ENCODE measurements around the gene KCNN4. TPM values are rescaled to one million over a fixed set of nuclear protein-coding genes. Genes with fewer than 3 reads are reported as not detected.

The KCNN4 gene
- total RNA-seq, 2 donors from 2014 or later, result not detected

DNA sequence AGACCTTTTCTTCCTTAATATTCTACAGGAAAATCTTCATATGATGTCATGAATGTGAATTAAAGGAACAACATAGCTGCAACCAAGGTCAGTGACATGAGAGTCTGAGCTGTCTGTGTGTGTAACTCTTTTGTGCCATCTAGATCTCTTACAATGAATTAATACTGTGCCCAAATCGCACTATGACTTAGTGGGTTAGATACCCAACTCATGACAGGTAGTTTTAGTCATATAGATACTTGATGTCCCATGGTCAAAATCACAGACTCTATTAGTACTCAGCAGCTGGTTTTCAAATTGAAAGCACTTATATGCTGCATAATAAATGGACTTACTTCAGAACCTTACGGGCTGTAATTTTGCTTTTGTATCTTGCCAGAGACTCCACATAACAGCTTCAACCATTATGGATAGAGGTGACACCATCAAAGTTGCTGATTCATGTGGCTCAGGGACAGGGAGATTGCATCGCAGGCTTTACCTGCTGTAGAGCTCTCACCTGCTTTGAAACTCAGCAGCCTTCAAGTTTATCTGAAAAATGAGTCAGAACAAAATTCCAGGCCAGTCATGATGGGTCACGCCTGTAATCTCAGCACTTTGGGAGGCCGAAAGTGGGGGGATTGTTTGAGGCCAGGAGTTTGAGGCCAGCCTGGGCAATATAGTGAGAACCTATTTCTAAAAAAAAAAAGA is 34.0 kb upstream of the KCNN4 start:
- H3K27me3 ChIP-seq (ENCODE audit: control insufficient read depth, insufficient read depth, low read length, poor library complexity, severe bottlenecking), result peaks cover 3% of the 10 kb centered on the region
- TF ChIP-seq CTCF (conservative IDR thresholded peaks at IDR 0.05), result no peak
- Mint-ChIP-seq H3K9me3 (peaks cover under 1% of the 10 kb centered on the region), H3K4me1 (no peaks in the 10 kb centered on the region), H3K27me3 (ENCODE audit: insufficient read depth) (peaks cover 68% of the 10 kb centered on the region), H3K27ac (no peak overlapping the region), H3K4me3 (no peak overlapping the region), H3K36me3 (ENCODE audit: low read depth) (no peaks in the 10 kb centered on the region)
- H3K36me3 ChIP-seq (ENCODE audit: control insufficient read depth, insufficient read depth, low read length), result no peaks in the 10 kb centered on the region
- H3K9me3 ChIP-seq (ENCODE audit: control insufficient read depth, low read length), result no peaks in the 10 kb centered on the region
- H3K4me1 ChIP-seq (ENCODE audit: control insufficient read depth, insufficient read depth, low read length), result no peaks in the 10 kb centered on the region
- DNase-seq, result no peak
- no peak overlapping the region for H3K9ac ChIP-seq (ENCODE audit: extremely low read depth, low read length, poor library complexity, severe bottlenecking)
- no peak overlapping the region for H3K4me3 ChIP-seq (ENCODE audit: low read length)
- no peak overlapping the region for H3K27ac ChIP-seq (ENCODE audit: low read depth, low read length)
- 84 to 87% methylated on average over 5 of the region's 5 CpGs for WGBS, 2 experiments (ENCODE audit: insufficient coverage in 1 of 2, insufficient read length in 1 of 2)

DNA sequence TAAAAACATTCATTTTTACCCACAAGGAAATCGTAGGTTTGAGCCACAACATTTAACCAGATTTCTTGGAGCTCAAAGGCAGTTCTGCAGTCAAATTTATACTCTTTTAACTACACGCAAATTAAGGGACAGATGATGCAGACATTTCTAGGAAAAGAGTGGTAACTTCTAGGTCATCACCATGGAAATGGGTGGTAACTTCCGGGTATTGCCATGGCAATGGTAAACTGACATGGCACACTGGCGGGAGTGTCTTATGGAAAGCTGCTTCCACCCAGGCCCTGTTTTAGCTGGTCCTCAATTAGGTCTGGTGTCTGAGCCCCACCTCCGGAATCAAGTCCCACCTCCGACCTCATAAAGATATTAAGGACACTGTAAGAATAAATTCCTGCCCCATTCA is 31.9 kb upstream of the KCNN4 start:
- Histone ChIP-seq H3K4me3 (ENCODE audit: low read length) (no peak overlapping the region), H3K4me1 (ENCODE audit: control insufficient read depth, insufficient read depth, low read length) (no peaks in the 10 kb centered on the region), H3K27me3 (ENCODE audit: control insufficient read depth, insufficient read depth, low read length, poor library complexity, severe bottlenecking) (no peaks in the 10 kb centered on the region), H3K9ac (ENCODE audit: extremely low read depth, low read length, poor library complexity, severe bottlenecking) (no peak overlapping the region), H3K9me3 (ENCODE audit: control insufficient read depth, low read length) (no peaks in the 10 kb centered on the region), H3K36me3 (ENCODE audit: control insufficient read depth, insufficient read depth, low read length) (no peaks in the 10 kb centered on the region), H3K27ac (ENCODE audit: low read depth, low read length) (no peak overlapping the region)
- H3K9me3 Mint-ChIP-seq, result no peaks in the 10 kb centered on the region
- no peaks in the 10 kb centered on the region for H3K36me3 Mint-ChIP-seq (ENCODE audit: low read depth)
- 91 to 93% methylated on average over 6 of the region's 6 CpGs for WGBS, 2 experiments (ENCODE audit: insufficient coverage in 1 of 2, insufficient read length in 1 of 2)
- no peak overlapping the region for H3K27ac Mint-ChIP-seq
- peaks cover 48% of the 10 kb centered on the region for H3K27me3 Mint-ChIP-seq (ENCODE audit: insufficient read depth)
- TF ChIP-seq CTCF (conservative IDR thresholded peaks at IDR 0.05), result no peak
- no peak for DNase-seq
- H3K4me1 Mint-ChIP-seq, result no peaks in the 10 kb centered on the region
- no peak overlapping the region for H3K4me3 Mint-ChIP-seq

DNA sequence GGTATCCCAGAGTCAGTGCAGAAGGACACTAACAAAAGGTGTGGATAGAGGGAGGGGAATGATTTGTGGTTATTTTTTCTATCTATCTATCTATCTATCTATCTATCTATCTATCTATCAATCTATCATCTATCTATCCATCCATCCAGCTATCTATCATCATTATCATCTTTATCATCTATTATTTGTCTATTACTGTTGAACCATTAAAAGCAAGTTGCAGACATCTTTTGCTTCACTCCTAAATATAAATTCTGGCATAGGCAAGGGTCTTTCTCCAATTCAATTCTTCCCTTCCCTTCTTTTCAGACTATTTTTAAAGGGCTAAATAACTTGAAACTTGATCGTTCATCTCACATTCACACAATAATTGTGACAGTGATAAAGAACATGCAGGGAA is 31.5 kb upstream of the KCNN4 start:
- H3K4me3 Mint-ChIP-seq, result no peak overlapping the region
- no peak overlapping the region for H3K27ac ChIP-seq (ENCODE audit: low read depth, low read length)
- no peaks in the 10 kb centered on the region for H3K4me1 ChIP-seq (ENCODE audit: control insufficient read depth, insufficient read depth, low read length)
- DNase-seq, result no peak
- H3K4me1 Mint-ChIP-seq, result no peaks in the 10 kb centered on the region
- no peak overlapping the region for H3K27ac Mint-ChIP-seq
- no peaks in the 10 kb centered on the region for H3K27me3 ChIP-seq (ENCODE audit: control insufficient read depth, insufficient read depth, low read length, poor library complexity, severe bottlenecking)
- H3K4me3 ChIP-seq (ENCODE audit: low read length), result no peak overlapping the region
- WGBS, 2 experiments (ENCODE audit: insufficient coverage in 1 of 2, insufficient read length in 1 of 2), result 50 to 75% methylated on average over 1 of the region's 1 CpG
- H3K9me3 Mint-ChIP-seq, result no peaks in the 10 kb centered on the region
- no peak for TF ChIP-seq CTCF (conservative IDR thresholded peaks at IDR 0.05)
- no peaks in the 10 kb centered on the region for H3K36me3 ChIP-seq (ENCODE audit: control insufficient read depth, insufficient read depth, low read length)
- no peaks in the 10 kb centered on the region for H3K36me3 Mint-ChIP-seq (ENCODE audit: low read depth)
- H3K9me3 ChIP-seq (ENCODE audit: control insufficient read depth, low read length), result no peaks in the 10 kb centered on the region
- peaks cover 48% of the 10 kb centered on the region for H3K27me3 Mint-ChIP-seq (ENCODE audit: insufficient read depth)
- H3K9ac ChIP-seq (ENCODE audit: extremely low read depth, low read length, poor library complexity, severe bottlenecking), result no peak overlapping the region
